CD4-positive, alpha-beta T cell treated with Interferon alpha-2 for 1 hour (primary cell): ENCODE measurements around the gene PRKAR2A.
"Not testable (repeated sequence)": the region's sequence is repeated elsewhere in the genome, so short reads cannot be mapped to it uniquely, and the experiment has no call there.

Experiments
- DNase-seq, 2 donors: peaks; one replicate each; pipeline ENCODE4 v3.0.0-alpha.2; 2020 to 2022

The PRKAR2A gene

GRCh38 chr3:48835650-48836366 lies 11.9 kb downstream of the PRKAR2A start:
- DNase-seq, result no peak

- no peak for DNase-seq
These were observed 15.0 kb downstream of the PRKAR2A start for GRCh38 chr3:48832684-48833083.

GRCh38 chr3:48830715-48831114 lies 17.0 kb downstream of the PRKAR2A start:
- no peak for DNase-seq

- not testable (repeated sequence) for DNase-seq
These were observed 18.1 kb downstream of the PRKAR2A start for GRCh38 chr3:48829525-48829924.

- not testable (repeated sequence) for DNase-seq
These were observed 19.8 kb downstream of the PRKAR2A start for GRCh38 chr3:48827874-48828273.

- no peak for DNase-seq
These were observed 21.2 kb downstream of the PRKAR2A start for GRCh38 chr3:48826451-48826850.

GRCh38 chr3:48820612-48821324 lies 26.9 kb downstream of the PRKAR2A start:
- DNase-seq, result no peak

- DNase-seq, result no peak
These were observed 28.1 kb downstream of the PRKAR2A start for GRCh38 chr3:48819234-48820221.

- DNase-seq, result no peak
These were observed 36.1 kb downstream of the PRKAR2A start for GRCh38 chr3:48811524-48811923.

- DNase-seq, result no peak
These were observed 42.7 kb downstream of the PRKAR2A start for GRCh38 chr3:48804930-48805329.

GRCh38 chr3:48800831-48801230 lies 46.8 kb downstream of the PRKAR2A start:
- DNase-seq, result not testable (repeated sequence)

GRCh38 chr3:48798998-48799397 lies 48.7 kb downstream of the PRKAR2A start:
- DNase-seq, result no peak

GRCh38 chr3:48797626-48798025 lies 50.0 kb downstream of the PRKAR2A start:
- no peak for DNase-seq

GRCh38 chr3:48795997-48796732 lies 51.5 kb downstream of the PRKAR2A start:
- DNase-seq, result no peak

GRCh38 chr3:48793484-48793883 lies 54.2 kb downstream of the PRKAR2A start:
- DNase-seq, result not testable (repeated sequence)

GRCh38 chr3:48789665-48790064 lies 58.0 kb downstream of the PRKAR2A start:
- no peak for DNase-seq

- DNase-seq, result peak in 1 of 2 donors; percentile 23
These were observed 59.0 kb downstream of the PRKAR2A start for GRCh38 chr3:48788544-48789162.

- DNase-seq, result no peak
These were observed 63.1 kb downstream of the PRKAR2A start for GRCh38 chr3:48784426-48785120.

GRCh38 chr3:48783304-48783703 lies 64.4 kb downstream of the PRKAR2A start:
- no peak for DNase-seq

GRCh38 chr3:48782046-48782445 lies 65.6 kb downstream of the PRKAR2A start:
- DNase-seq, result no peak

GRCh38 chr3:48778565-48778964 lies 69.1 kb downstream of the PRKAR2A start:
- not testable (repeated sequence) for DNase-seq
